Mucosa of descending colon (tissue), 3 donors: ENCODE measurements around the gene ZNF644. TPM values are rescaled to one million over a fixed set of nuclear protein-coding genes. Genes with fewer than 3 reads are reported as not detected.
"Not testable (repeated sequence)": the region's sequence is repeated elsewhere in the genome, so short reads cannot be mapped to it uniquely, and the experiment has no call there.

ENCODE experiments used
- ATAC-seq: fragments of 200-7000 bp; cut with Tn5 transposase; one replicate; pipeline ENCODE4 v1.9.1; 2020; ENCODE audit warnings: mild to moderate bottlenecking, moderate library complexity
- DNase-seq, 3 donors: peaks; one replicate each; pipeline ENCODE4 v3.0.0-alpha.2; 2020
- H3K36me3 ChIP-seq: fragments of 200-600 bp; one replicate; pipeline ENCODE4 v1.8.0; 2021; ENCODE audit warnings: low read depth, mild to moderate bottlenecking
- H3K4me1 ChIP-seq: fragments of 200-600 bp; one replicate; pipeline ENCODE4 v1.8.0; 2021; ENCODE audit warnings: low read depth, mild to moderate bottlenecking
- H3K4me3 ChIP-seq: fragments of 200-600 bp; one replicate; pipeline ENCODE4 v1.8.0; 2021; ENCODE audit warnings: mild to moderate bottlenecking
- H3K9me3 ChIP-seq: fragments of 200-600 bp; one replicate; pipeline ENCODE4 v1.8.0; 2021; ENCODE audit warnings: mild to moderate bottlenecking
- CTCF ChIP-seq: fragments of 200-600 bp; IDR thresholded peaks from one replicate; pipeline ENCODE4 v1.8.0; 2022; ENCODE audit warnings: antibody characterized with exemption, mild to moderate bottlenecking
- intact Hi-C, 2 donors: fragments of 100-400 bp; cut with DNase I in 1 of 2; cut with micrococcal nuclease in 1 of 2; formaldehyde crosslinking; loops; one replicate each; pipeline versions ENCODE4 v1.11.0 to v1.11.1; 2022; cut with DNase I, micrococcal nuclease
- total RNA-seq, 3 donors: library from RNA; stranded (reverse); fragmentation: NEBNext Ultra II Directional in 2 of 3; extraction: Animal tissue kit (Norgen Biotek cat#: 25700) in 2 of 3; gene quantifications; one replicate each; pipeline versions ENCODE4 v1.2.1 to v1.2.4, GENCODE V29; 2021 to 2023
- donor health status: DM: no; HTN: no; CAD: no; lungs with moderate emphysema.
- donor health status: DM: no; HTN: no; CAD: no.
- donor health status: DM: no; HTN: yes; CAD: no.

The ZNF644 gene
- total RNA-seq, 3 donors from 2014 or later, result 53.7 to 74.2 (median 61.3) TPM

DNA sequence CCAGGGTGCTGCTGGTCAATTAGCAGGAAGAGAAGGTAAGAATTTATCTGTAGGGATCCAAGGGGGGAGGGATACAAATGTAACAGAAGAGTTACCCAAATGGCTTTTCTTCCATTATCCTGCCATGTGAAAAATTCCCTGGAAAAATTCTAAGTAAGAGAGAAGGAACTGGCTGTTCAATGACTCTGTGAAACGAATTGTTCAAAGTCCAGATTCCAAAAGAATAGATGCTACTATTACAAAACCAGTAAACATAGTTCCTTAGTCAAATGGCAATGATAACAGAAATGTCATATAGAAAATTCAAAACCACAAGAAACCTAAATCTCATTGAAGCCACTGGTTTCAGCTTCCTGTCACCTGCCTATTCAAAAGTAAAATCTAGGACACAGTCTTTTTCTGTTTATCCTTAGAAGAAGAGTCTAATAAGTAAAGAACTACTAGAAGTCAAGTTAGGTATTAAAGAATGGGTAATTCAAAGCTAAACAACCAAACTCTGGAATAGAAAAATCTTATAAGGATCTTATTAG, 102.6 kb downstream of the ZNF644 start:
- no peak for TF ChIP-seq CTCF
- H3K9me3 ChIP-seq, result no peaks in the 10 kb centered on the region
- DNase-seq, result no peak
- no peaks in the 10 kb centered on the region for H3K36me3 ChIP-seq
- no peak for ATAC-seq
- H3K4me1 ChIP-seq, result no peaks in the 10 kb centered on the region
- H3K4me3 ChIP-seq, result no peak overlapping the region
- intact Hi-C loops, result no loop called here

- Histone ChIP-seq H3K36me3 (no peaks in the 10 kb centered on the region), H3K9me3 (no peaks in the 10 kb centered on the region), H3K4me1 (no peaks in the 10 kb centered on the region), H3K4me3 (no peak overlapping the region)
- ATAC-seq (no peak), DNase-seq (no peak)
- intact Hi-C loops, result no loop called here
- no peak for TF ChIP-seq CTCF
Measured at GRCh38 chr1:90911353-90911752, 110.5 kb downstream of the ZNF644 start.

DNA sequence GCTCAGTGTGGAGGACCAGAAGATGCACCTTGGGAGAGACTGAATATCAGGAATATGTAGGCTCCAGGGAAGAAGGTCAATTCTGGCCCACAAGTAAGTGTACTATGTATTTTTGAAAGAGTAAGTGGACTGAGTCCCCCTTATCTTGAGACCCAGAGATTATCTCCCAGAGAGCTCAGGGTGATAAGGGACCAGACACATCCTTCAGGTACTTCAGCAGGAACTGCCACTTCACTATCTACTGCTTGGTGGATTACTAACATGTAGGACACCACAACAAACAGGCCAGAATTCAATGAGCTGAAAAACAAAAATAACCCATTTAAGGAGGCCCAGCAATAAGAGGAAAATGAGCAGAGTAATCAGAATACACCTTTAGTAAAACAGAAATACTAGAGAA, 119.2 kb downstream of the ZNF644 start:
- H3K4me1 ChIP-seq, result no peaks in the 10 kb centered on the region
- intact Hi-C loops, result no loop called here
- ATAC-seq (no peak), DNase-seq (no peak)
- TF ChIP-seq CTCF, result no peak
- no peaks in the 10 kb centered on the region for H3K9me3 ChIP-seq
- no peaks in the 10 kb centered on the region for H3K36me3 ChIP-seq
- no peak overlapping the region for H3K4me3 ChIP-seq

DNA sequence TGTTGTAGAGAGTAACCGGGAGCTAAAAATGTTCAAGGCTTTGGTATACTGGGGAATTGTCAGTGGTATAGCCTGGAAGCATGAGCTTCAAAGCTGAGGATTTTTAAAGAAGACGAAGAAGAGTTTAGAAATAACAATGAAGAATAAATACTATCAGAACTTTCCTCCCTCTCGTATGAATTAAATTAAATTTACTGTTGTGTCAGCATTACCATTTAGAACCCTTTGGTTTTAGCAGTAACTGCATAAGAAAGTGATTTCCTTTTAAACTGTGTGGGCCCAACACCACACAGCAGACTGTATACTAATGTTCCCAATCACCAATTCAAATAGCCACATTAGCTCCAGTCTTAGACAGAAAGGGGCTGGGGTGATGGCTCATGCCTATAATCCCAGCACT, 122.6 kb downstream of the ZNF644 start:
- H3K9me3 ChIP-seq, result no peaks in the 10 kb centered on the region
- no peak for TF ChIP-seq CTCF
- no peak for ATAC-seq
- no peak overlapping the region for H3K4me3 ChIP-seq
- DNase-seq, result no peak
- H3K36me3 ChIP-seq, result no peaks in the 10 kb centered on the region
- intact Hi-C loops, result no loop called here
- H3K4me1 ChIP-seq, result no peaks in the 10 kb centered on the region

DNA sequence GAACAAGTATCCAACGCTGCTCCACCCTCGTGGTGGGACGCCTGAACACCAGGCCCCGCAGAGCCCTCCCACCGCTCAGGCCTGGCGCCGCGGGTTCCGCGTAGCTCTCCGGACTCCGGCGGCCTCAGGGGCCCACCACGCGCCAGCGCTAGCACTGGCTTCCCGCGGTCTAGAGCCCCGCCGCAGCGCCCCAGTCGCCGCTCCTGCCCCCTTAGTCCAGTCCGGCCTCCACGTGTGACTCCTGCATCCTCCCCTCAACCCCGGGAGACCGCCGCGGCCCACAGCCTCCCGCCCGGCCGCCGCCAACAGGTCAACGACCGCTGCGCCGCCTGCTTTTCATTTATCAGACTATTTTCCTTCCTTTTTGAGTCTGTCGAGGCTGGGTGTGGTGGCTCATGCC, 128.2 kb downstream of the ZNF644 start:
- intact Hi-C loops, H3K36me3 ChIP-seq, H3K9me3 ChIP-seq, H3K4me1 ChIP-seq, H3K4me3 ChIP-seq, DNase-seq: not testable (repeated sequence)
- ATAC-seq, result peak; percentile 15

DNA sequence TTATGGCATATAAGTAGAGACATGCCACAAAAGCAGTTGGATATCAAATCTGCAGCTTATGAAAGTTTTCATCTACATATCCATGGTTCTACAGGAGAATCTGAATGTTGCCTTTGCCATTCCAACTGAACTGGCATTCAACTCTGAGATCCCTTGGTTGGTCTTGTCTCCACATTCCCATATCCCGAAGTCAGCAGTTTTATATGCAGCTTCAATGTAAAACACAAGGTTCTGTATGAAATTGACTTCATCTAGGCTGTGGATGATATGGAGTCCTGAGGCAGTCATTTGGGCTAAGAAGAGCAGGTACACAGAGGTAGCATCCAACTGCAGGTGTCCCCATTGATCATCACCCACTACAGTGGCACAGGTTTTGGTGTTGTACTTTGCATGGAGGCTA, 129.0 kb downstream of the ZNF644 start:
- H3K4me1 ChIP-seq, H3K4me3 ChIP-seq, intact Hi-C loops, DNase-seq, H3K36me3 ChIP-seq, ATAC-seq, H3K9me3 ChIP-seq: not testable (repeated sequence)

DNA sequence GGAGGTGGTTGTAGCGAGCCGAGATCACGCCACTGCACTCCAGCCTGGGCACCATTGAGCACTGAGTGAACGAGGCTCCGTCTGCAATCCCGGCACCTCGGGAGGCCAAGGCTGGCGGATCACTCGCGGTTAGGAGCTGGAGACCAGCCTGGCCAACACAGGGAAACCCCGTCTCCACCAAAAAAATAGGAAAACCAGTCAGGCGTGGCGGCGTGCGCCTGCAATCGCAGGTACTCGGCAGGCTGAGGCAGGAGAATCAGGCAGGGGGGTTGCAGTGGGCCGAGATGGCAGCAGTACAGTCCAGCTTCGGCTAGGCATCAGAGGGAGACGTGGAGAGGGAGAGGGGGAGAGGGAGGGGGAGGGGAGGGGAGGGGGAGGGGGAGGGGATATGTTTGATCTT, 129.6 kb downstream of the ZNF644 start:
- H3K4me1 ChIP-seq, result not testable (repeated sequence)

GRCh38 chr1:90891756-90892155, 130.1 kb downstream of the ZNF644 start:
- H3K4me3 ChIP-seq, ATAC-seq, H3K36me3 ChIP-seq, H3K9me3 ChIP-seq, DNase-seq, intact Hi-C loops, H3K4me1 ChIP-seq: not testable (repeated sequence)

More for the DNA sequence above, 129.6 kb downstream of the ZNF644 start:
- H3K9me3 ChIP-seq, intact Hi-C loops, DNase-seq, ATAC-seq, H3K36me3 ChIP-seq, H3K4me3 ChIP-seq: not testable (repeated sequence)
